LNCaP clone FGC (cell line): Measurements from ENCODE around the gene CD3G.

ENCODE experiments used
- DNase-seq: peaks from one replicate; pipeline ENCODE4 v3.0.0-alpha.2; 2011; ENCODE audit warnings: low read depth
- H3K4me3 ChIP-seq: 2 replicates; pipeline ENCODE4 v1.5.1; 2011; ENCODE audit warnings: mild to moderate bottlenecking, low read depth, low read length, control low read depth
- CTCF ChIP-seq: IDR thresholded peaks from 2 replicates; pipeline ENCODE4 v1.5.1; 2012; ENCODE audit warnings: mild to moderate bottlenecking; ENCODE audit not compliant: control insufficient read depth, insufficient read depth; ENCODE audit errors: extremely low read depth

The CD3G gene

GRCh38 chr11:118358071-118358470 lies 13.9 kb downstream of the CD3G start:
- no peak for DNase-seq
- no peak overlapping the region for H3K4me3 ChIP-seq
- TF ChIP-seq CTCF, result no peak

- H3K4me3 ChIP-seq, result peak within 1 kb of the TSS; percentile 94
- no peak for TF ChIP-seq CTCF
- DNase-seq, result peak; percentile 81
These were observed 15.3 kb downstream of the CD3G start, which contains the start of gene UBE4A for GRCh38 chr11:118359295-118359958. Gene UBE4A (plus strand): TSS chr11:118359600. CDS start chr11:118365081, 5,481 bp downstream.

DNA sequence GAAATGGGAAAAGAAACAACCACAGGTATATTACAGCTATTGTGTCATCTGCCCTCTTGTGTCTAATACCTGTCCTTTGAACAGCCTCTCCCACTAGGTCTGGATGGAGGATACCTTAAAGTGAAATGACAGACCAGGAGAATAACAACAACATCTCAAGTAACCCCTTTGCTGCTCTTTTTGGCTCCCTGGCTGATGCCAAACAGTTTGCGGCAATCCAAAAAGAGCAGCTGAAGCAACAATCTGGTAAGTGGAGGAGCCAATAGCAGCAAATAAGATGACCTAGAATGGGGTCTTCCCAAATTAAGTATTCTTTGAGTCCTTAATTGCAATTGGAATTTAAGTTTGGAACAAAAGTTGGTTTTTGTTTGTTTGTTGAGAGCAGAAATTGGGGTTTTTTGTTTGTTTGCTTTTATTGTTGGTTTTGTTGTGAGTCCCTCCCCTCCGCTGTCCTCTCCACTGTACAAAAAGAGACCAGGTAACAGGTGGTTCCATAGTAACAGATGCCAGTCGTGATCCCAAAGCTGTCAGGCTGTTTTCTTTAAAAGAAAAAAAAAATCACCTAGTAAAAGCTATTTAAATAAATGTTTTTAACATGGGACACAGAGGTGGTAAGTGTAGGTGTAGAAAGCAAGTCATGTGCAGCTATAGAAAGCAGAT lies 20.9 kb downstream of the CD3G start:
- TF ChIP-seq CTCF, result no peak
- DNase-seq, result no peak
- H3K4me3 ChIP-seq, result no peak overlapping the region

GRCh38 chr11:118366287-118366686 lies 22.1 kb downstream of the CD3G start:
- TF ChIP-seq CTCF, result no peak
- no peak overlapping the region for H3K4me3 ChIP-seq
- peak; percentile 97 for DNase-seq

DNA sequence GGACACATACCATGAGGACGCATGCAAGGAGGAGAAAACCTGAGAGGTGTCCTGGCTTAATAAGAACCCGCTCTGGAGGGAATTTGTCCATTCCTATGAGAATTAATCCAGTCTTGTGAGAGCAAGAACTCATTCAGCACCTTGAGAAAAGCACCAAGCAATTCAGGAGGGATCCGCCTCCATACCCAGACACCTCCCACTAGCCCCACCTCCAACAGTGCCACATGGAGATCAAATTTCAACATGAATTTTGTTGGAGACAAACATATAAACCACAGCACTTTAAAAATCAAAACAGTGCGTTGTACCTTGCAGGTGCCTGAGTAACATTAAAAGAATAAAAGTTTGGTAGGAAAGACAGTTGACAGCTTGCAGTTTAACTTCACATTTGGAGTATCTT lies 26.6 kb downstream of the CD3G start:
- H3K4me3 ChIP-seq, result no peak overlapping the region
- DNase-seq, result peak; percentile 21
- TF ChIP-seq CTCF, result no peak

- H3K4me3 ChIP-seq, result no peak overlapping the region
- DNase-seq, result no peak
- no peak for TF ChIP-seq CTCF
These were observed 29.1 kb downstream of the CD3G start for GRCh38 chr11:118373263-118373662.
